NCI-H226 (cell line): ENCODE measurements around the gene TMEM52.

Source experiments
- DNase-seq: peaks from one replicate; pipeline ENCODE4 v3.0.0-alpha.2; 2015

Gene TMEM52

GRCh38 chr1:1926346-1926811 is 7.3 kb upstream of the TMEM52 start:
- no peak for DNase-seq

GRCh38 chr1:1925437-1926345 is 6.6 kb upstream of the TMEM52 start:
- no peak for DNase-seq

- DNase-seq = no peak
These were observed 5.8 kb upstream of the TMEM52 start for GRCh38 chr1:1924849-1925248.

- DNase-seq = no peak
These were observed 5.3 kb upstream of the TMEM52 start for GRCh38 chr1:1924386-1924785.

- DNase-seq = no peak
These were observed 4.1 kb upstream of the TMEM52 start for GRCh38 chr1:1922956-1923833.

- DNase-seq = no peak
These were observed 3.5 kb upstream of the TMEM52 start for GRCh38 chr1:1922702-1922955.

GRCh38 chr1:1921901-1922701 is 3.0 kb upstream of the TMEM52 start:
- DNase-seq = no peak

GRCh38 chr1:1921459-1921862 is 2.4 kb upstream of the TMEM52 start:
- no peak for DNase-seq

- DNase-seq = no peak
These were observed 1.8 kb upstream of the TMEM52 start for GRCh38 chr1:1920608-1921458.

GRCh38 chr1:1920057-1920607 is 1.1 kb upstream of the TMEM52 start:
- DNase-seq = no peak

- peak; percentile 89 for DNase-seq
These were observed 401 bp upstream of the TMEM52 start for GRCh38 chr1:1919304-1920056.

- no peak for DNase-seq
These were observed 831 bp downstream of the TMEM52 start for GRCh38 chr1:1917995-1918900.

GRCh38 chr1:1917304-1917976 is 1.6 kb downstream of the TMEM52 start:
- DNase-seq = no peak

- DNase-seq = no peak
These were observed 2.2 kb downstream of the TMEM52 start for GRCh38 chr1:1916851-1917251.

GRCh38 chr1:1915911-1916840 is 2.9 kb downstream of the TMEM52 start:
- no peak for DNase-seq

- DNase-seq = no peak
These were observed 3.9 kb downstream of the TMEM52 start, which contains the start of gene CALML6 for GRCh38 chr1:1914971-1915692. Gene CALML6 (plus strand): TSS chr1:1915260. CDS start chr1:1915281, 21 bp downstream.
